Body of pancreas (tissue), 4 donors: ENCODE measurements around the gene RIC1. TPM values are rescaled to one million over a fixed set of nuclear protein-coding genes. Genes with fewer than 3 reads are reported as not detected.
"Not testable (repeated sequence)": the region's sequence is repeated elsewhere in the genome, so short reads cannot be mapped to it uniquely, and the experiment has no call there.

Experiments
- ATAC-seq: fragments of 150-250 bp; one replicate; pipeline ENCODE4 v1.9.1; 2016
- DNase-seq, 4 donors: peaks; one replicate each; pipeline ENCODE4 v3.0.0-alpha.2; 2019
- H3K27ac ChIP-seq, 4 donors: fragments of 200-600 bp; sonication (generic); 1 replicate in 3 of 4; 2 replicates in 1 of 4; pipeline versions ENCODE4 v1.5.1 to v1.6.1; 2016 to 2019; ENCODE audit warnings: mild to moderate bottlenecking in 1 of 4, mixed read lengths in 1 of 4, moderate library complexity in 1 of 4
- H3K27me3 ChIP-seq, 2 donors: fragments of 200-600 bp; sonication (generic); one replicate each; pipeline ENCODE4 v1.6.0; 2016; ENCODE audit warnings: mild to moderate bottlenecking in 1 of 2
- H3K36me3 ChIP-seq, 2 donors: fragments of 200-600 bp; sonication (generic); replicated peaks in 1 of 2; 2 replicates each; pipeline ENCODE4 v1.5.1; 2016; ENCODE audit warnings: low read depth in 2 of 2; ENCODE audit not compliant: insufficient read depth in 1 of 2
- H3K4me1 ChIP-seq: fragments of 200-600 bp; sonication (generic); one replicate; pipeline ENCODE4 v1.6.0; 2016
- H3K4me3 ChIP-seq, 2 donors: fragments of 200-600 bp; sonication (generic); 1 replicate in 1 of 2; 2 replicates in 1 of 2; pipeline ENCODE4 v1.5.1; 2016 to 2019
- H3K9me3 ChIP-seq, 3 donors: fragments of 200-600 bp; sonication (generic); 1 replicate in 2 of 3; 2 replicates in 1 of 3; pipeline ENCODE4 v1.5.1; 2016
- POLR2A ChIP-seq, 3 donors: fragments of 450-650 bp; IDR thresholded peaks; one replicate each; pipeline ENCODE4 v1.6.1; 2016; ENCODE audit warnings: antibody characterized with exemption in 3 of 3, mild to moderate bottlenecking in 2 of 3
- WGBS, 2 donors: methylation state at CpG; one replicate each; pipeline ENCODE4 v1.1.5; 2017; 5-methylcytosine and 5-hydroxymethylcytosine counted together
- intact Hi-C: fragments of 100-400 bp; cut with DNase I; formaldehyde crosslinking; loops from one replicate; pipeline ENCODE4 v1.15.1; 2023
- total RNA-seq, 2 donors: library from RNA; depleted of rRNA; stranded (reverse); fragments of >200 nt; gene quantifications; one replicate each; pipeline ENCODE4 v1.1.0, GENCODE V29; 2016
- TF ChIP-seq, protein P1 (sequence below), 7 experiments: fragments of 450-650 bp in 4 of 7; fragments of 200-600 bp in 3 of 7; sonication (generic) in 3 of 7; IDR thresholded peaks; one replicate each; pipeline ENCODE4 v1.5.1; 2016 to 2019; ENCODE audit warnings: antibody characterized with exemption in 7 of 7

RIC1 gene
- total RNA-seq, 2 donors from 2014 or later = 22.4 to 23.1 TPM

DNA sequence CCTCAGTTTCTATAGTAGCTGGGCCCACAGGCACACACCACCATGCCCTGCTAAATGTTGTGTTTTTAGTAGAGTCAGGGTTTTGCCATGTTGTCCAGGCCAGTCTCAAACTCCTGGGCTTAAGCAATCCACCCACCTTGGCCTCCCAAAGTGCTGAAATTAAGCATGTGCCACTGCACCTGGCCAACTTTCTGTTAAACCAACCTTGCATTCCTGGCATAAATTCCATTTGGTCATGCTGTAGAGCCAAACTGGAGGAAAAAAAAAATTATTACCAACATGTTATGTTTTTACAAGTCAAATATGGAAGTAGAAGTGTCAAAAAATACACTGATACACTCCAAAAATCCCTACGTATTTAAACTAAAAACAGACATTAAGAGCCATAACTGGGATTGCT is 149.9 kb downstream of the RIC1 start:
- Histone ChIP-seq H3K4me3 (no peak overlapping the region), H3K27ac (no peak overlapping the region), H3K9me3 (peaks cover 0 to 17% (median 0%) of the 10 kb centered on the region in 3 donors), H3K4me1 (no peaks in the 10 kb centered on the region), H3K27me3 (no peaks in the 10 kb centered on the region), H3K36me3 (peaks cover 7 to 11% of the 10 kb centered on the region in 2 donors)
- DNase-seq (no peak), ATAC-seq (no peak)
- TF ChIP-seq, protein P1, sequence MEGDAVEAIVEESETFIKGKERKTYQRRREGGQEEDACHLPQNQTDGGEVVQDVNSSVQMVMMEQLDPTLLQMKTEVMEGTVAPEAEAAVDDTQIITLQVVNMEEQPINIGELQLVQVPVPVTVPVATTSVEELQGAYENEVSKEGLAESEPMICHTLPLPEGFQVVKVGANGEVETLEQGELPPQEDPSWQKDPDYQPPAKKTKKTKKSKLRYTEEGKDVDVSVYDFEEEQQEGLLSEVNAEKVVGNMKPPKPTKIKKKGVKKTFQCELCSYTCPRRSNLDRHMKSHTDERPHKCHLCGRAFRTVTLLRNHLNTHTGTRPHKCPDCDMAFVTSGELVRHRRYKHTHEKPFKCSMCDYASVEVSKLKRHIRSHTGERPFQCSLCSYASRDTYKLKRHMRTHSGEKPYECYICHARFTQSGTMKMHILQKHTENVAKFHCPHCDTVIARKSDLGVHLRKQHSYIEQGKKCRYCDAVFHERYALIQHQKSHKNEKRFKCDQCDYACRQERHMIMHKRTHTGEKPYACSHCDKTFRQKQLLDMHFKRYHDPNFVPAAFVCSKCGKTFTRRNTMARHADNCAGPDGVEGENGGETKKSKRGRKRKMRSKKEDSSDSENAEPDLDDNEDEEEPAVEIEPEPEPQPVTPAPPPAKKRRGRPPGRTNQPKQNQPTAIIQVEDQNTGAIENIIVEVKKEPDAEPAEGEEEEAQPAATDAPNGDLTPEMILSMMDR (IDR thresholded peaks at IDR 0.05) = no peak
- TF ChIP-seq POLR2A (IDR thresholded peaks at IDR 0.05) = no peak
- WGBS, 2 donors = 91 to 100% methylated on average over 1 of the region's 1 CpG
- intact Hi-C loops = no loop called here

DNA sequence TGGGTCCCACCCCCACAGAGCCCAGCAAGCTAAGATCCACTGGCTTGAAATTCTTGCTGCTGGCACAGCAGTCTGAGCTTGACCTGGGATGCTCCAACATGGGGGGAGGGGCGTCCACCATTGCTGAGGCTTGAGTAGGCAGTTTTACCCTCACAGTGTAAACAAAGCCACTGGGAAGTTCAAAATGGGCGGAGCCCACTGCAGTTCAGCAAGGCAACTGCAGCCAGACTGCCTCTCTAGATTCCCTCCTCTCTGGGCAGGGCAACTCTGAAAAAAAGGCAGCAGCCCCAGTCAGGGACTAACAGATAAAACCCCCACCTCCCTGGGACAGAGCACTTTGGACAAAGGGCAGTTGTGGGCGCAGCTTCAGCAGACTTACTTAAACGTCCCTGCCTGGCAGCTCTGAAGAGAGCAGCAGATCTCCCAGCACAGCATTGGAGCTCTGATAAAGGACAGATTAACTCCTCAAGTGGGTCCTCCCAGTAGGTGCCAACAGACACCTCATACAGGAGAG is 150.9 kb downstream of the RIC1 start:
- ATAC-seq, H3K27ac ChIP-seq, DNase-seq, H3K27me3 ChIP-seq, H3K4me1 ChIP-seq, intact Hi-C loops, H3K4me3 ChIP-seq: not testable (repeated sequence)
- 100% methylated on average over 4 of the region's 4 CpGs for WGBS, 2 donors
- peaks cover 0 to 17% (median 0%) of the 10 kb centered on the region in 3 donors for H3K9me3 ChIP-seq
- H3K36me3 ChIP-seq = peaks cover 7 to 10% of the 10 kb centered on the region in 2 donors

DNA sequence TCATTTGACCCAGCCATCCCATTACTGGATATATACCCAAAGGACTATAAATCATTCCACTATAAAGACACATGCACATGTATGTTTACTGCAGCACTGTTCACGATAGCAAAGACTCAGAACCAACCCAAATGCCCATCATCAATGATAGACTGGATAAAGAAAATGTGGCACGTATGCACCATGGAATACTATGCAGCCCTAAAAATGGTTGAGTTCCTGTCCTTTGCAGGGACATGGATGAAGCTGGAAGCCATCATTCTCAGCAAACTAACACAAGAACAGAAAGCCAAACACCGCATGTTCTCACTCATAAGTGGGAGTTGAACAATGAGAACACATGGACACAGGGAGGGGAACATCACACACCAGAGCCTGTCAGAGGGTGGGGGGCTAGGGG is 154.5 kb downstream of the RIC1 start:
- 96 to 97% methylated on average over 3 of the region's 3 CpGs for WGBS, 2 donors
- H3K4me3 ChIP-seq, DNase-seq, H3K36me3 ChIP-seq, H3K27me3 ChIP-seq, ATAC-seq, intact Hi-C loops, H3K27ac ChIP-seq: not testable (repeated sequence)
- Histone ChIP-seq H3K9me3 (peaks cover 0 to 14% (median 0%) of the 10 kb centered on the region in 3 donors), H3K4me1 (peaks cover 33% of the 10 kb centered on the region)

DNA sequence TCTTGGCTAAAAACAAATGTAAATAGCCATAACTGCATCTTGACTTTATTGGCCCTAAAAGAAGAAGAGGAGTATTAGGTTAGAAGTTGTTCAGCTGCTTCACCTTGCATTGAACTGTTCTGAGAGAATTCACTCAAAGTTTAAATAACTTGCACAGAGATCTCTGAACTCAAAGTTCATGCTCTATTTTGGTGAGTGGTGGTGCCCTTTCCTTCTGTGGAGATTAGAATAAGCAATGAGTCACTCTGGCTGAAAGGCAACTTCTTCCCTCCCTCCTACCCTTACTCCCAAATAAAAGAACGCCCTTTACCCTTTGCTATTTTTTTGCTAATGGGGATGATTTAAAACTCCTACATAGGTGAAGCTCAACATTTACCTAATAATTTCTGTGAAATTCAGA is 155.1 kb downstream of the RIC1 start:
- intact Hi-C loops = no loop called here
- Histone ChIP-seq H3K27ac (no peak overlapping the region), H3K4me1 (peaks cover 33% of the 10 kb centered on the region)

DNA sequence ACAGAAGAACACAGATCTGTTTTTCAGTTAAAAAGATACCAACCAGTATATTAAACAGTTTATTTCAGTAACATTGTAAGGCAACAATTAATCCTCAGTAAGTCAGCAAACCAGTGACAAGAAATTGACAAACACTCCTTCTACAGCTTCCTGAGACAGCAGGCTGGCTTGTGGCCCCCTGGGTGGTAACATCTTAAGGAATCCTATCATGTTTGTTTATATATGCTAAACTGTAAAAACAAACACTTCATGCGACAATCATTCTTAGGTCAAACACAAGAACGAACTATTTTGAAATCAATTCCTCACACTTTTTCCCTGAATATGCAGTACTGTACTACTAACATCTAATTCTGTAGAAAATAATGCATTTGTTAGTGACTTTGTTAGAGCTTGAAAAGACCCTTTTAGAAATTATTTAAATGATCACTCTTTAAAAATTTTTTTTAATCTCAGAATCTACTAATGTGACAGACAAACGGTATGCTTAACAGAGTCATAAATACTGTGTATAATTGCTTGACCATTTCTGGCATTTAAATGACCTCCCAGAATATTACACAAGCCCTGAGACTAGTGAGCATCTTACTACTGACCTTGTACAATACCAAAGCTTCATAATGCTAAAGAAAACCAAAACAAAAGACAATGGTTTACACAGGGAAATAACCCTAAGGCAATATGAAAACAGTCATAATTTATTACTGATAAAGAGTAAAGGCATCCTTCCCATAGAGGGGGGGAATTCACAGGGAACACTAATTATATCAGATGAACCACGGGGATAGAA is 155.8 kb downstream of the RIC1 start:
- no peak for TF ChIP-seq POLR2A (IDR thresholded peaks at IDR 0.05)
- TF ChIP-seq, protein P1 (IDR thresholded peaks at IDR 0.05) = no peak
- WGBS, 2 donors = 57 to 64% methylated on average over 4 of the region's 4 CpGs
- H3K4me1 ChIP-seq = peaks cover 33% of the 10 kb centered on the region
- ATAC-seq = no peak
- H3K27me3 ChIP-seq = no peaks in the 10 kb centered on the region
- intact Hi-C loops = no loop called here
- no peak overlapping the region for H3K27ac ChIP-seq
- DNase-seq = no peak
- peaks cover 0 to under 1% (median 0%) of the 10 kb centered on the region in 3 donors for H3K9me3 ChIP-seq
- no peak overlapping the region for H3K4me3 ChIP-seq
- H3K36me3 ChIP-seq = peaks cover under 1 to 7% of the 10 kb centered on the region in 2 donors

More for the DNA sequence above, 155.1 kb downstream of the RIC1 start:
- H3K9me3 ChIP-seq = peaks cover 0 to 8% (median 0%) of the 10 kb centered on the region in 3 donors
- ATAC-seq (no peak), DNase-seq (no peak)
- WGBS, 2 donors = 96 to 97% methylated on average over 1 of the region's 1 CpG
- no peaks in the 10 kb centered on the region for H3K27me3 ChIP-seq
- TF ChIP-seq, protein P1 (IDR thresholded peaks at IDR 0.05) = no peak
- no peak for TF ChIP-seq POLR2A (IDR thresholded peaks at IDR 0.05)
- H3K36me3 ChIP-seq = peaks cover 3 to 7% of the 10 kb centered on the region in 2 donors
- H3K4me3 ChIP-seq = no peak overlapping the region
